Peyer's patch (tissue), 4 donors: ENCODE measurements around the gene LPIN2. TPM values are rescaled to one million over a fixed set of nuclear protein-coding genes. Genes with fewer than 3 reads are reported as not detected.
A peak's percentile ranks its signal among the peaks of the same experiment; 100 is the strongest.

Experiments
- DNase-seq, 3 donors: peaks; one replicate each; pipeline ENCODE4 v3.0.0-alpha.2; 2017 to 2019
- H3K27ac ChIP-seq, 4 donors: fragments of 200-600 bp; sonication (generic); one replicate each; pipeline ENCODE4 v1.5.1; 2016 to 2019
- H3K27me3 ChIP-seq, 2 donors: fragments of 200-600 bp; sonication (generic); one replicate each; pipeline ENCODE4 v1.5.1; 2019
- H3K36me3 ChIP-seq, 3 donors: fragments of 200-600 bp; sonication (generic); one replicate each; pipeline ENCODE4 v1.5.1; 2016 to 2019
- H3K4me1 ChIP-seq, 4 donors: fragments of 200-600 bp; sonication (generic); one replicate each; pipeline ENCODE4 v1.5.1; 2016 to 2019
- H3K4me3 ChIP-seq, 4 donors: fragments of 200-600 bp; sonication (generic); 1 replicate in 3 of 4; 2 replicates in 1 of 4; pipeline ENCODE4 v1.5.1; 2016 to 2019; ENCODE audit warnings: mild to moderate bottlenecking in 1 of 4
- H3K9me3 ChIP-seq, 4 donors: fragments of 200-600 bp; sonication (generic); one replicate each; pipeline ENCODE4 v1.5.1; 2016 to 2019; ENCODE audit warnings: mild to moderate bottlenecking in 1 of 4
- POLR2A ChIP-seq, 2 donors: fragments of 450-650 bp; IDR thresholded peaks; one replicate each; pipeline ENCODE4 v1.5.1; 2017; ENCODE audit warnings: antibody characterized with exemption in 2 of 2, mild to moderate bottlenecking in 2 of 2, moderate library complexity in 2 of 2
- total RNA-seq, 4 donors: library from RNA; depleted of rRNA; stranded (reverse); fragments of >200 nt; gene quantifications; one replicate each; pipeline ENCODE4 v1.1.0, GENCODE V29; 2016
- TF ChIP-seq, protein P1 (sequence below), 6 experiments: fragments of 450-650 bp in 4 of 6; fragments of 200-600 bp in 2 of 6; sonication (generic) in 1 of 6; IDR thresholded peaks; one replicate each; pipeline ENCODE4 v1.5.1; 2017 to 2019; ENCODE audit warnings: antibody characterized with exemption in 6 of 6, mild to moderate bottlenecking in 3 of 6, moderate library complexity in 1 of 6

LPIN2 gene
- total RNA-seq, 4 donors from 2014 or later = 29.7 to 178 (median 133) TPM

DNA sequence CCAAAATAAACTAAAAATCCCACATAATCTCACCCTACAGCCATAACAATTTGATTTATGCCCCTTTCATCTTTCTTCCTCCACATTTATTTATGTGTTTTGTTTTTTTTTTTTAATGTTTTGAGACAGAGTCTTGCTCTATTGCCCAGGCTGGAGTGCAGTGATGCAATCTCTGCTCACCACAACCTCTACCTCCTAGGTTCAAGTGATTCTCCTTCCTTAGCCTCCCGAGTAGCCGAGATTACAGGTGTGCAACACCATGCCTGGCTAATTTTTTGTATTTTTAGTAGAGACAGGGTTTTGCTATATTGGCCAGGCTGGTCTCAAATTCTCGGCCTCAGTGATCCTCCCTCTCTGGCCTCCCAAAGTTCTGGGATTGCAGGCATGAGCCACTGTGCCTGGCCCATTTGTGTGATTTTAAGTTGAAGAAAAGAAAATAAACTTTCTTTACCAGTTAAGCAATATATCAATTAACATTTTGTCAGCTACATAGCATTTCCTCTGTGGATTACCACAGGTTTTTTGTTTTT, 35.9 kb upstream of the LPIN2 start:
- peaks cover 0 to 29% (median 5%) of the 10 kb centered on the region in 4 donors for H3K4me1 ChIP-seq
- no peaks in the 10 kb centered on the region for H3K27me3 ChIP-seq
- no peak for DNase-seq
- H3K36me3 ChIP-seq = no peaks in the 10 kb centered on the region
- no peak for TF ChIP-seq POLR2A (IDR thresholded peaks at IDR 0.05)
- TF ChIP-seq, protein P1, sequence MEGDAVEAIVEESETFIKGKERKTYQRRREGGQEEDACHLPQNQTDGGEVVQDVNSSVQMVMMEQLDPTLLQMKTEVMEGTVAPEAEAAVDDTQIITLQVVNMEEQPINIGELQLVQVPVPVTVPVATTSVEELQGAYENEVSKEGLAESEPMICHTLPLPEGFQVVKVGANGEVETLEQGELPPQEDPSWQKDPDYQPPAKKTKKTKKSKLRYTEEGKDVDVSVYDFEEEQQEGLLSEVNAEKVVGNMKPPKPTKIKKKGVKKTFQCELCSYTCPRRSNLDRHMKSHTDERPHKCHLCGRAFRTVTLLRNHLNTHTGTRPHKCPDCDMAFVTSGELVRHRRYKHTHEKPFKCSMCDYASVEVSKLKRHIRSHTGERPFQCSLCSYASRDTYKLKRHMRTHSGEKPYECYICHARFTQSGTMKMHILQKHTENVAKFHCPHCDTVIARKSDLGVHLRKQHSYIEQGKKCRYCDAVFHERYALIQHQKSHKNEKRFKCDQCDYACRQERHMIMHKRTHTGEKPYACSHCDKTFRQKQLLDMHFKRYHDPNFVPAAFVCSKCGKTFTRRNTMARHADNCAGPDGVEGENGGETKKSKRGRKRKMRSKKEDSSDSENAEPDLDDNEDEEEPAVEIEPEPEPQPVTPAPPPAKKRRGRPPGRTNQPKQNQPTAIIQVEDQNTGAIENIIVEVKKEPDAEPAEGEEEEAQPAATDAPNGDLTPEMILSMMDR (IDR thresholded peaks at IDR 0.05) = no peak
- H3K27ac ChIP-seq = no peak overlapping the region
- no peaks in the 10 kb centered on the region for H3K9me3 ChIP-seq
- H3K4me3 ChIP-seq = no peak overlapping the region

DNA sequence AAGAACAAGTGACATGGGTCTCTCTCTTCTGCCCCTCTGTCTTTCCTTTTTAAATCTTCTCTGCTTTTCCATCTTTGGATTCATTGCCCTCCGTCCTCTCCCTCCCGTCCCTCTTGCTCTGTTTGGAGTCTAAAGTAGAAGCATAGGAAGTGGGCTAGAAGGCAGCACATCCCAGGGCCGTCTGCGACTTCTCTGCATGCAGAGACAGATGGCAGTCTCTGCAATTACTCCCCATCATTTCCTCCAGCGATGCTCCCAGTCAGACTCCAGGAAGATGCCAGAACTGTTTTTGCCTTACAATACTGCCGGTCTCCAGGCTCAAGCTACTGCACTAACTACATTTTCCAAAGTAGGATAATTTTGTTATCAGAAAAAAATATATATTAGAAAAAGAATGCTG, 35.2 kb upstream of the LPIN2 start:
- no peaks in the 10 kb centered on the region for H3K9me3 ChIP-seq
- no peak for TF ChIP-seq POLR2A (IDR thresholded peaks at IDR 0.05)
- TF ChIP-seq, protein P1 (IDR thresholded peaks at IDR 0.05) = no peak
- no peaks in the 10 kb centered on the region for H3K27me3 ChIP-seq
- H3K4me1 ChIP-seq = peaks cover 0 to 29% (median 5%) of the 10 kb centered on the region in 4 donors
- no peak overlapping the region for H3K4me3 ChIP-seq
- no peaks in the 10 kb centered on the region for H3K36me3 ChIP-seq
- no peak for DNase-seq
- no peak overlapping the region for H3K27ac ChIP-seq

DNA sequence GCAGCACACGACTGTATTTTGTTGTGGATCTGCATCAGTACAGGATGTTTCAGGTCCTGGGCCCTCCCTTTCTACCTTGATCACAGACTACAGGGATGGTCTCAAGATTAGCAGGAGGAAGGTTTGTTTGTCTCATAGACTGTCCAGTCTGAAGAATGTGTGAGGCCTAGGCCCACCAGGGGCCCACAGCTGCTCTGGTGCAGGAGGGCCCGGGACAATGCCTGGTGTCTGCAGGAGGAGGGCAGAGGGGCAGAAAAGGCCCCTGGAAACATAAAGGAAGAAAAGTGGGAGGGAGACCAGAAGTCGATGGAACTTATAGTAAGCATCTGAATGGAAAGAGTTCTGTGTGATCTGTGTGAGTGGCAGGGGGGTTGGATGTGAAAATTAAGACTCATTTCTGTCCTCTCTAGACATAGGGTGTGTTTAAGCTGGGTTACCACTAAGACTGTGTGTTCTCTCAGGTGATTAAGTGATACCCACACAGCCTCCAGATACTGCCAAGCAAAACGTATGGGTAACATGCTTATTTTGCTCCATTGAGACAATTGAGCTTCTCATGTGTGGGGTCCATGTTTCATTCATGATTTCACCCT, 33.4 kb upstream of the LPIN2 start:
- TF ChIP-seq, protein P1 (IDR thresholded peaks at IDR 0.05) = no peak
- Histone ChIP-seq H3K4me3 (no peak overlapping the region), H3K9me3 (no peaks in the 10 kb centered on the region), H3K27ac (peak overlapping the region in 2 of 4 donors; percentile 85 to 87), H3K36me3 (no peaks in the 10 kb centered on the region), H3K4me1 (peaks cover 0 to 26% (median 2%) of the 10 kb centered on the region in 4 donors), H3K27me3 (no peaks in the 10 kb centered on the region)
- no peak for DNase-seq

DNA sequence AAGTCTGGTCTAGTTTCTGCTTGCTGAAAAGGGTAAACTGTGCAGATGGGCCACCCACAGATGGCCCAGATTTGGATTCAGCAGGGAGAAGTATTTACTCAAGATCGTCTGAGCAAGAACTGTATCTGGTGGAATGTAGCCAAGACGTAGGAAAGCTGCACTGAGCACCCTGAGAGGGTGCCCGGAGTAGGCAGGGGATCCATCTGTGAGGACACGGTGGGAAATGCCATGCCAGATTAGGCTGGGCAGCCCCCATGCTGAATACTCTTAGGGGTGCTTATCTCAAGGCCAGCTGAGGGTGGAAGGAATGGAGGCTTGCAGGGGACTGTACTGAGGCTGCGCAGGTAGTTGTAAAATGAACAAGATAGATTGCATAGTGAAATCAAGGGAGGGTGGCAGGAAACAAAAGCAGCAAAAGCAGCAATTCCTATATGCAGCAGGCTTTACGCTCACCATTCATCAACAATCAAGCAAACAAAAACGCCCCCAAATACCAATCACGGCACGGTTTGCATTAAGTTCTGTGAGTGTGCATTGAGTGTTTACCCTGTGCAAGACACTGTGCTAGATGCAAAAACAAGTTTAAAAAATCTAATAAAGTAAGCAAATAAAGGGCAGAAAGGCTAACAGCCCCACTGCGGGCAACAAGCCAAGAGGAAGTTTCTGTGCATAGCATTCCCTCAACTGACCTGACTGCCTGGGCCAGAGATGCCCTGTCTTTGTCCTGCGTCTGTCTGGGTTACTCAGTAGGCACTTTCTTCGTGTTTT, 32.2 kb upstream of the LPIN2 start:
- Histone ChIP-seq H3K27me3 (no peaks in the 10 kb centered on the region), H3K9me3 (no peaks in the 10 kb centered on the region), H3K36me3 (no peaks in the 10 kb centered on the region), H3K4me3 (no peak overlapping the region), H3K27ac (peak overlapping the region in 2 of 4 donors; percentile 85 to 87), H3K4me1 (peaks cover 0 to 26% (median 0%) of the 10 kb centered on the region in 4 donors)
- no peak for TF ChIP-seq POLR2A (IDR thresholded peaks at IDR 0.05)
- TF ChIP-seq, protein P1 (IDR thresholded peaks at IDR 0.05) = no peak
- DNase-seq = peak in 2 of 3 donors; percentile 78 to 84

DNA sequence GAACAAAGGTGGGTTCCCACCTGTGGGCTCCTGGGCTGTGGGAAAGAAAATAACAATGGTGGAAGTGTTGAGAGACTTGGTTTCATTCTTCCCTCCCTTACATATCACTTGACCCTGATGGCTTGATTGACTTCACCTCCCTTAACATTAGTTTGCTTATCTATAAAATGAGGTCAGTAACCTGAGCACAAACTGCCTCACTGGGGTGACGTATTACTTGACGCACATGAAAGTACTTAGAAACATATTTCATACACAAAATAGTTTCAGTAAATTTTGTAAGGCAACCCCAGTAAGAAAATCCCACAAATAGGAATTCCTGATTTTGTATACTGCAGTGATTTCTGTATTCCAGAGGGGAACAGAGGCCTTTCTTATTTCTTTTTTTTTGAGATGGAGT, 29.4 kb upstream of the LPIN2 start:
- TF ChIP-seq POLR2A (IDR thresholded peaks at IDR 0.05) = no peak
- TF ChIP-seq, protein P1 (IDR thresholded peaks at IDR 0.05) = no peak
- Histone ChIP-seq H3K27ac (peak overlapping the region in 2 of 4 donors; percentile 61 to 87), H3K4me1 (peaks cover 0 to 26% (median 0%) of the 10 kb centered on the region in 4 donors), H3K4me3 (no peak overlapping the region), H3K9me3 (no peaks in the 10 kb centered on the region), H3K36me3 (no peaks in the 10 kb centered on the region), H3K27me3 (no peaks in the 10 kb centered on the region)
- peak in 1 of 3 donors; percentile 63 for DNase-seq
